ENCODE data around the gene YWHAG. TPM values are rescaled to one million over a fixed set of nuclear protein-coding genes. Genes with fewer than 3 reads are reported as not detected.

The YWHAG gene
- total and polyA plus RNA-seq, 4 donors = 11.6 to 46.7 (median 43.5) TPM

DNA sequence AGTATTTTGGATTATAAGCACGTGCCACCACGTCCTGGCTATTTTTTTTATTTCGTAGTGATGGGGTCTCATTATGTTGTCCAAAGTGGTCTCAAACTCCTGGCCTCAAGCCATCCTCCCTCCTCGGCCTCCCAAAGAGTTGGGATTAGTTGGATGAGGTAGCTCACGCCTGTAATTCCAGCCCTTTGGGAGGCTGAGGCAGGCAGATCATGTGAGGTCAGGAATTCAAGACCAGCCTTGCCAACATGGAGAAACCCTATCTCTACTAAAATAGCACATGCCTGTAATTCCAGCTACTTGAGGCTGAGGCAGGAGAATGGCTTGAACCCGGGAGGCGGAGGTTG, 21.8 kb upstream of the YWHAG start:
- H3K4me1 ChIP-seq (ENCODE audit: control insufficient read depth in 4 of 4, insufficient read depth in 4 of 4, low read length in 3 of 4) = peaks cover 0 to 6% (median 3%) of the 10 kb centered on the region in 4 donors
- no peaks in the 10 kb centered on the region for H3K36me3 ChIP-seq (ENCODE audit: control insufficient read depth in 4 of 4, insufficient read depth in 3 of 4, low read depth in 1 of 4, low read length in 3 of 4)
- H3K9me3 ChIP-seq (ENCODE audit: control insufficient read depth in 4 of 4, low read length in 3 of 4) = no peaks in the 10 kb centered on the region
- TF ChIP-seq RAD21 (IDR thresholded peaks at IDR 0.05) (no peak), HNF4A (conservative IDR thresholded peaks at IDR 0.05) (no peak), ATF3 (IDR thresholded peaks at IDR 0.05) (no peak), ZBTB33 (IDR thresholded peaks at IDR 0.05) (no peak), TAF1 (conservative IDR thresholded peaks at IDR 0.05) (no peak)
- WGBS = 85% methylated on average over 7 of the region's 7 CpGs
- H3K9ac ChIP-seq (ENCODE audit: low read depth in 1 of 2, low read length in 2 of 2) = peak overlapping the region in 1 of 2 donors; percentile 81
- peak overlapping the region; percentile 69 to 92 for H3K27ac ChIP-seq (ENCODE audit: low read depth in 1 of 2, low read length in 2 of 2)
- no peaks in the 10 kb centered on the region for H3K27me3 ChIP-seq (ENCODE audit: control insufficient read depth in 4 of 4, insufficient read depth in 4 of 4, low read length in 3 of 4)
- DNase-seq (ENCODE audit: low spot score) = no peak
- peak overlapping the region in 1 of 3 donors; percentile 7 for H3K4me3 ChIP-seq (ENCODE audit: low read depth in 1 of 3, low read length in 3 of 3)

DNA sequence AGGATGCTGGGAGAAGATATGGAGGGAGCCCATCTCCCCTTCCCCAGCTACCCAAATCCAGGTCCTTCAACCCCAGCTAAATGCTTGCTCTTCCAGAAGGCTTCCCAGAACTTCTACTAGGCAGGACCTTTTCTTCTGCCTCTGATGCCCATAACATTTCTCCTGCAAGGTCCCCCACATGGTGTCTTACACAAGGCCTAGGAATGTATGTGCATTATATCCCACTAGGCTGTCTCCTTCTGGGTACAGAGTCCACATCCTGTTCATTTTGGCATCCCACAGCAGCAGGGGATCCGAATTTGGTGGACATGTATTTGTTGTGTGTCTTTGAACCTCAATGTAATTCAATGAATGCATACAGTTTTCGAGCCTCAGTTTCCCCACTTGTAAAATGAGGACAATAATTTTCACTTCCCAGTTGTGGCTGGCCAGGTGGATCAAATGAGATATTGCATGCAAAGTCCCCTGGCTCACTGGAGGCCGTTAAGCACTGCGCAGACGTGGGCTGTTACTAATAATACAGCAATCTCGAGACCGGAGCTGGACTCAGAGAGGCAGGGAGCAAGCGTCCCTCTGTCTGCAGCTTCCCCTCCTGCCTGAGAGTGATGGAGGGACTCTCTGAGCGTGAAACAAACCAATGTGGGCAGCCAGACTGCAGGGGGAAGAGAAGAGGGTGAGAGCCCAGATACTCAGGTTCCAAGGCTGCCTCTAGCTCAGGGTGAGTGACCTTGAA, 18.6 kb upstream of the YWHAG start:
- Histone ChIP-seq H3K27me3 (ENCODE audit: control insufficient read depth in 4 of 4, insufficient read depth in 4 of 4, low read length in 3 of 4) (no peaks in the 10 kb centered on the region), H3K4me3 (ENCODE audit: low read depth in 1 of 3, low read length in 3 of 3) (no peak overlapping the region), H3K9ac (ENCODE audit: low read depth in 1 of 2, low read length in 2 of 2) (no peak overlapping the region), H3K9me3 (ENCODE audit: control insufficient read depth in 4 of 4, low read length in 3 of 4) (no peaks in the 10 kb centered on the region), H3K4me1 (ENCODE audit: control insufficient read depth in 4 of 4, insufficient read depth in 4 of 4, low read length in 3 of 4) (peaks cover 0 to 6% (median 3%) of the 10 kb centered on the region in 4 donors), H3K36me3 (ENCODE audit: control insufficient read depth in 4 of 4, insufficient read depth in 3 of 4, low read depth in 1 of 4, low read length in 3 of 4) (no peaks in the 10 kb centered on the region), H3K27ac (ENCODE audit: low read depth in 1 of 2, low read length in 2 of 2) (no peak overlapping the region)
- TF ChIP-seq EGR1 (IDR thresholded peaks at IDR 0.05; ENCODE audit: low read depth in 2 of 2) (no peak), MAX (IDR thresholded peaks at IDR 0.05) (no peak), GABPA (IDR thresholded peaks at IDR 0.05 in 1 of 2, conservative IDR thresholded peaks at IDR 0.05 in 1 of 2) (no peak), SP1 (IDR thresholded peaks at IDR 0.05) (no peak), FOXA2 (IDR thresholded peaks at IDR 0.05) (no peak), HNF4G (IDR thresholded peaks at IDR 0.05) (no peak), HNF4A (conservative IDR thresholded peaks at IDR 0.05) (no peak), YY1 (IDR thresholded peaks at IDR 0.05) (no peak), TAF1 (conservative IDR thresholded peaks at IDR 0.05) (no peak)
- TF ChIP-seq, protein P1, sequence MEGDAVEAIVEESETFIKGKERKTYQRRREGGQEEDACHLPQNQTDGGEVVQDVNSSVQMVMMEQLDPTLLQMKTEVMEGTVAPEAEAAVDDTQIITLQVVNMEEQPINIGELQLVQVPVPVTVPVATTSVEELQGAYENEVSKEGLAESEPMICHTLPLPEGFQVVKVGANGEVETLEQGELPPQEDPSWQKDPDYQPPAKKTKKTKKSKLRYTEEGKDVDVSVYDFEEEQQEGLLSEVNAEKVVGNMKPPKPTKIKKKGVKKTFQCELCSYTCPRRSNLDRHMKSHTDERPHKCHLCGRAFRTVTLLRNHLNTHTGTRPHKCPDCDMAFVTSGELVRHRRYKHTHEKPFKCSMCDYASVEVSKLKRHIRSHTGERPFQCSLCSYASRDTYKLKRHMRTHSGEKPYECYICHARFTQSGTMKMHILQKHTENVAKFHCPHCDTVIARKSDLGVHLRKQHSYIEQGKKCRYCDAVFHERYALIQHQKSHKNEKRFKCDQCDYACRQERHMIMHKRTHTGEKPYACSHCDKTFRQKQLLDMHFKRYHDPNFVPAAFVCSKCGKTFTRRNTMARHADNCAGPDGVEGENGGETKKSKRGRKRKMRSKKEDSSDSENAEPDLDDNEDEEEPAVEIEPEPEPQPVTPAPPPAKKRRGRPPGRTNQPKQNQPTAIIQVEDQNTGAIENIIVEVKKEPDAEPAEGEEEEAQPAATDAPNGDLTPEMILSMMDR (IDR thresholded peaks at IDR 0.05; ENCODE audit: low read depth, low read length, missing input control) = no peak
- no peak for DNase-seq (ENCODE audit: low spot score)
- WGBS = 78% methylated on average over 9 of the region's 9 CpGs

DNA sequence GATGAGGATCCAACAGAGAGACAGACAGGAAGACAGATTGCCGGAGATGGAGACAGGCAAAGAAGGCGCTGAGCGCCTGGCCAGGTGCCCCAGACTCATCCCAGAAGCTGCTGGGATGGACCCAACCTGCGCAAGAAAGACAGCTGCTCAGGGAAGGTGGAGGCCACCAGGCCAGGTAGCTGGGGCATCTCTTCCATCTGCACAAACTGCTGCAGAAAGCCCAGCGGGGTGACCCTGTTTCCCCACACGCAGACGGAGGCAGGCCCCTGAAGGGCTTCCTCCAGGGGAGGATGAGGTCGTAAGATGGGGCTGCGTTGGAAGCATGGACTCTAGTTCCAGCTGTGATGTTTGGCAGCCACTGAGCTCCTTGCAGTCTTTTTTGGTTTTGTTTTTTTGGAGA, 16.5 kb upstream of the YWHAG start:
- H3K4me1 ChIP-seq (ENCODE audit: control insufficient read depth in 4 of 4, insufficient read depth in 4 of 4, low read length in 3 of 4) = peaks cover 0 to 8% (median under 1%) of the 10 kb centered on the region in 4 donors
- TF ChIP-seq MAX (IDR thresholded peaks at IDR 0.05) = no peak
- no peak overlapping the region for H3K27ac ChIP-seq (ENCODE audit: low read depth in 1 of 2, low read length in 2 of 2)
- 94% methylated on average over 9 of the region's 9 CpGs for WGBS
- no peak overlapping the region for H3K4me3 ChIP-seq (ENCODE audit: low read depth in 1 of 3, low read length in 3 of 3)
- DNase-seq (ENCODE audit: low spot score) = no peak
- H3K36me3 ChIP-seq (ENCODE audit: control insufficient read depth in 4 of 4, insufficient read depth in 3 of 4, low read depth in 1 of 4, low read length in 3 of 4) = no peaks in the 10 kb centered on the region
- H3K9me3 ChIP-seq (ENCODE audit: control insufficient read depth in 4 of 4, low read length in 3 of 4) = no peaks in the 10 kb centered on the region
- no peak overlapping the region for H3K9ac ChIP-seq (ENCODE audit: low read depth in 1 of 2, low read length in 2 of 2)
- H3K27me3 ChIP-seq (ENCODE audit: control insufficient read depth in 4 of 4, insufficient read depth in 4 of 4, low read length in 3 of 4) = no peaks in the 10 kb centered on the region
